ENCODE data around the gene FILIP1L.

DNA sequence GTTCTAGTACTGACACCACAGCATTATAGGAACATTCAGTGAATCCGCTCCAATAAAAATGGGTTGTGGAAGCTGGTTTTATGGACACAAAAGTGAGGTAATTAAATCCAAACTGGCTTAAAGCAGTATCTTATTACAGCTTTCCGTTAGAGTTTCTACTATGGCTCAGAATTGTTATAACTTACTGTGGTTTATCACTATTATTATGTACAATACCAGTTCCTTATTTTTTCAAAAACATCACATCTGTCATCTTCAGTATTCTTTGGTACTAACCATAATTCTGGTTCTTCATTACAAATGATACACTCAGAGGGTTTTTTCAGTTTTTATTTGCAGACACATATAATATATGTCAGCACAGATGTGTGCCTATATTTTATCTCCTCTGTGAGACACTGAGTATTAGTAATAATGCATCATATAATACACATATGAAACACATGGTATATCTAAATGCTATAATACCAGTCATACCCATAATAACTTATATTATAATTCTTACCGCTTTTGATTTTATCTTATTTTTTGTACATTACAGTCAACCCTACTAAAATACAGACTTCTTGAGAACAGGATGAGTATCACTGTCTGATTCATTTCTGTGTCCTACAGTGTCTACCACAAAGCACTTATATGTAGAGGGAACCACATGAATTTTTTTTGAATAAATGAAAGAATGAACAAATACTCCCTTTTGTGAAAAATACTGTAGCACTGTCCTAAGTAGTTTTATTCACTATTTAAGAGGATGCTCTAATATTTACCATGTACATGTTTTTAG lies 257.7 kb downstream of the FILIP1L start:
- TF ChIP-seq CTCF (IDR thresholded peaks at IDR 0.05 in 4 of 5, conservative IDR thresholded peaks at IDR 0.05 in 1 of 5) (no peak), POLR2A (IDR thresholded peaks at IDR 0.05) (no peak)
